Pancreas (tissue), 10 donors: ENCODE measurements around the gene SACM1L. TPM values are rescaled to one million over a fixed set of nuclear protein-coding genes. Genes with fewer than 3 reads are reported as not detected.

ENCODE experiments used
- ATAC-seq, 4 donors: fragments of 200-7000 bp; cut with Tn5 transposase; one replicate each; pipeline versions ENCODE4 v1.8.0 to v1.9.1; 2020; ENCODE audit warnings: mild to moderate bottlenecking in 4 of 4, moderate library complexity in 4 of 4
- DNase-seq, 6 donors: peaks; one replicate each; pipeline ENCODE4 v3.0.0-alpha.2; 2020
- FAIRE-seq: peaks from 2 replicates; lab custom pipeline; 2012; peaks lifted over from hg19 to GRCh38; lab: Jason Lieb, UNC
- H3K27ac ChIP-seq, 4 donors: fragments of 200-600 bp; sonication (generic); 1 replicate in 3 of 4; 2 replicates in 1 of 4; pipeline versions ENCODE4 v1.5.0 to v1.8.0; 2020
- H3K27me3 ChIP-seq, 4 donors: fragments of 200-600 bp; one replicate each; pipeline ENCODE4 v1.8.0; 2021
- H3K36me3 ChIP-seq, 3 donors: fragments of 200-600 bp; sonication (generic) in 1 of 3; one replicate each; pipeline versions ENCODE4 v1.5.0 to v1.8.0; 2020 to 2021
- H3K4me1 ChIP-seq, 3 donors: fragments of 200-600 bp; one replicate each; pipeline ENCODE4 v1.8.0; 2021
- H3K4me3 ChIP-seq, 4 donors: fragments of 200-600 bp; sonication (generic) in 2 of 4; one replicate each; pipeline versions ENCODE4 v1.5.0 to v1.8.0; 2020 to 2021
- H3K9me3 ChIP-seq, 4 donors: fragments of 200-600 bp; one replicate each; pipeline ENCODE4 v1.8.0; 2021
- CTCF ChIP-seq, 4 donors: fragments of 200-600 bp; sonication (generic) in 3 of 4; IDR thresholded peaks; one replicate each; pipeline versions ENCODE4 v1.5.0 to v1.8.0; 2021; ENCODE audit warnings: antibody characterized with exemption in 4 of 4
- WGBS, 2 donors: extraction: QIAGEN DNeasy Blood & Tissue Kit; methylation state at CpG; one replicate each; pipeline ENCODE4 v1.1.7; 2013; 5-methylcytosine and 5-hydroxymethylcytosine counted together
- intact Hi-C, 3 donors: fragments of 100-400 bp; cut with DNase I; formaldehyde crosslinking; loops; one replicate each; pipeline versions ENCODE4 v1.11.1 to v1.14.2; 2022
- polyA plus RNA-seq, 2 donors: library from polyadenylated mRNA; stranded (reverse); fragments of 200-250 nt; gene quantifications; one replicate each; pipeline ENCODE4 v1.2.3, GENCODE V29; 2013
- total RNA-seq, 6 donors: library from RNA; stranded (reverse); fragmentation: NEBNext Ultra II Directional in 4 of 6; extraction: Animal tissue kit (Norgen Biotek cat#: 25700) in 4 of 6; gene quantifications; one replicate each; pipeline versions ENCODE4 v1.2.1 to v1.2.4, GENCODE V29; 2021 to 2023
- donor health status: healthy with polysubstance abuse.
- donor health status: DM: no; HTN: no; CAD: no; lungs with moderate emphysema.
- donor health status: DM: no; HTN: no; CAD: no.
- donor health status: control.
- donor health status: control.
- donor health status: Bipolar disorder and iron deficiency.
- donor health status: DM: yes; HTN: yes; CAD: no.
- donor health status: DM: no; HTN: no; CAD: no.
- donor health status: DM: no; HTN: no; CAD: no.
- donor health status: DM: yes; HTN: yes; CAD: no.

Gene SACM1L
- total and polyA plus RNA-seq, 8 donors, result 15.4 to 29.8 (median 18.7) TPM

- intact Hi-C loops, result no loop called here
- Histone ChIP-seq H3K9me3 (no peaks in the 10 kb centered on the region), H3K27ac (no peak overlapping the region), H3K27me3 (no peaks in the 10 kb centered on the region), H3K4me1 (no peaks in the 10 kb centered on the region), H3K4me3 (no peak overlapping the region), H3K36me3 (no peaks in the 10 kb centered on the region)
- ATAC-seq (no peak), DNase-seq (no peak), FAIRE-seq (no peak)
- WGBS, 2 donors, result 48 to 49% methylated on average over 7 of the region's 7 CpGs
- TF ChIP-seq CTCF (IDR thresholded peaks at IDR 0.05), result no peak
These were observed 84.7 kb downstream of the SACM1L start for GRCh38 chr3:45773714-45774449.

- Histone ChIP-seq H3K36me3 (no peaks in the 10 kb centered on the region), H3K4me1 (no peaks in the 10 kb centered on the region), H3K9me3 (no peaks in the 10 kb centered on the region), H3K4me3 (no peak overlapping the region), H3K27me3 (no peaks in the 10 kb centered on the region), H3K27ac (no peak overlapping the region)
- DNase-seq (no peak), FAIRE-seq (no peak), ATAC-seq (no peak)
- no peak for TF ChIP-seq CTCF (IDR thresholded peaks at IDR 0.05)
- WGBS, 2 donors, result 67 to 72% methylated on average over 8 of the region's 8 CpGs
- intact Hi-C loops, result no loop called here
These were observed 85.7 kb downstream of the SACM1L start for GRCh38 chr3:45774581-45775521.

GRCh38 chr3:45775571-45776300, 86.5 kb downstream of the SACM1L start:
- no peaks in the 10 kb centered on the region for H3K4me1 ChIP-seq
- no peak for TF ChIP-seq CTCF (IDR thresholded peaks at IDR 0.05)
- ATAC-seq (no peak), FAIRE-seq (no peak), DNase-seq (no peak)
- no peaks in the 10 kb centered on the region for H3K36me3 ChIP-seq
- 73 to 85% methylated on average over 17 of the region's 17 CpGs for WGBS, 2 donors
- H3K27me3 ChIP-seq, result no peaks in the 10 kb centered on the region
- no peak overlapping the region for H3K4me3 ChIP-seq
- intact Hi-C loops, result no loop called here
- H3K9me3 ChIP-seq, result no peaks in the 10 kb centered on the region
- H3K27ac ChIP-seq, result no peak overlapping the region

- TF ChIP-seq CTCF (IDR thresholded peaks at IDR 0.05), result no peak
- FAIRE-seq, result no peak
- WGBS, 2 donors, result 46 to 48% methylated on average over 3 of the region's 3 CpGs
- Histone ChIP-seq H3K4me1 (no peaks in the 10 kb centered on the region), H3K36me3 (no peaks in the 10 kb centered on the region), H3K9me3 (no peaks in the 10 kb centered on the region), H3K27me3 (no peaks in the 10 kb centered on the region), H3K27ac (no peak overlapping the region), H3K4me3 (no peak overlapping the region)
- no peak for DNase-seq
- intact Hi-C loops, result no loop called here
- ATAC-seq, result peak in 1 of 4 donors; percentile 35
These were observed 87.1 kb downstream of the SACM1L start for GRCh38 chr3:45776301-45776595.
